C4-2B (cell line): ENCODE measurements around the gene DNAH7.

Experiments
- H3K27ac ChIP-seq: fragments of 450-650 bp; 2 replicates; pipeline ENCODE4 v1.5.1; 2017
- ZFX ChIP-seq: fragments of 450-650 bp; IDR thresholded peaks from 2 replicates; pipeline ENCODE4 v1.6.1; 2017
- TF ChIP-seq, protein P1 (sequence below): fragments of 450-650 bp; conservative IDR thresholded peaks from 2 replicates; pipeline ENCODE4 v1.5.1; 2017; ENCODE audit warnings: mild to moderate bottlenecking

DNAH7 gene

DNA sequence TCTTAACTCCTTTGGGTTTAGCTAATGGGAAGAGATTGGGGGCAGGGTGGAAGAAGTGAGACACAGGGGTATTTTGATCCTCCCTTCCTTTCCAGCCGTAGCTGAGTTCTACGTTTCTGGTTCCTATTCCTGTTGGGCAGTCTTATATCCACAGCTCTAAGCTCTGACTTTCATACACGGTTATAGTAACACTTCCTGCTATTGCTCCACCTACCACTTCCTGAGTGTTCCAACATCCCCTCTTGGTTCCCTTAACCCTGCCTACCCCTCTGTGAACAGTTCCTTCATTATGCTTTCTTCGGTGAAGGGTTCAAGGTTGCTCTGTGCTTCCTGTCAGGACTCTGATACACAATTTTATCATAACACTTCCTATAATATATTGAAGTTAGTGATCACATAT lies 205.1 kb downstream of the DNAH7 start:
- no peak overlapping the region for H3K27ac ChIP-seq
- no peak for TF ChIP-seq ZFX
- TF ChIP-seq, protein P1, sequence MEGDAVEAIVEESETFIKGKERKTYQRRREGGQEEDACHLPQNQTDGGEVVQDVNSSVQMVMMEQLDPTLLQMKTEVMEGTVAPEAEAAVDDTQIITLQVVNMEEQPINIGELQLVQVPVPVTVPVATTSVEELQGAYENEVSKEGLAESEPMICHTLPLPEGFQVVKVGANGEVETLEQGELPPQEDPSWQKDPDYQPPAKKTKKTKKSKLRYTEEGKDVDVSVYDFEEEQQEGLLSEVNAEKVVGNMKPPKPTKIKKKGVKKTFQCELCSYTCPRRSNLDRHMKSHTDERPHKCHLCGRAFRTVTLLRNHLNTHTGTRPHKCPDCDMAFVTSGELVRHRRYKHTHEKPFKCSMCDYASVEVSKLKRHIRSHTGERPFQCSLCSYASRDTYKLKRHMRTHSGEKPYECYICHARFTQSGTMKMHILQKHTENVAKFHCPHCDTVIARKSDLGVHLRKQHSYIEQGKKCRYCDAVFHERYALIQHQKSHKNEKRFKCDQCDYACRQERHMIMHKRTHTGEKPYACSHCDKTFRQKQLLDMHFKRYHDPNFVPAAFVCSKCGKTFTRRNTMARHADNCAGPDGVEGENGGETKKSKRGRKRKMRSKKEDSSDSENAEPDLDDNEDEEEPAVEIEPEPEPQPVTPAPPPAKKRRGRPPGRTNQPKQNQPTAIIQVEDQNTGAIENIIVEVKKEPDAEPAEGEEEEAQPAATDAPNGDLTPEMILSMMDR: no peak

DNA sequence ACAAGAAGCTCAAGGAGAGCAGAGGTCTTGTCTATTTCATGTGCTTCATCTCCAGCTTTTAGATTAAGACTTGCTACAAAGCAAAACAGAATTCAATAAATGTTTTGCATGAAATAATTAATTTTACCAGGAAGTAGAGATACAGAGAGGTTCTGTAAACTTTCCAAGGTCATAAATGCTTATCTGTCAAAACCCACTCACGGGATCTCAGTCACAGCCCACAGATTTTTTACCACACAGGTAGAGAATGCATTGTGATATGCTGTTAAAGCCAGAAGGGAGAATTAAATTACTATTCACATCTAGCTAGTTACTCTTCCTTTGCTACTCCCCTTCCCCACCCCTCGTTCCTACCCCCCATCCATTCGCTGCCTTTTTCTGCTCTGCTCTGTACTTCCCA lies 205.5 kb downstream of the DNAH7 start:
- TF ChIP-seq ZFX: no peak
- TF ChIP-seq, protein P1: no peak
- no peak overlapping the region for H3K27ac ChIP-seq

DNA sequence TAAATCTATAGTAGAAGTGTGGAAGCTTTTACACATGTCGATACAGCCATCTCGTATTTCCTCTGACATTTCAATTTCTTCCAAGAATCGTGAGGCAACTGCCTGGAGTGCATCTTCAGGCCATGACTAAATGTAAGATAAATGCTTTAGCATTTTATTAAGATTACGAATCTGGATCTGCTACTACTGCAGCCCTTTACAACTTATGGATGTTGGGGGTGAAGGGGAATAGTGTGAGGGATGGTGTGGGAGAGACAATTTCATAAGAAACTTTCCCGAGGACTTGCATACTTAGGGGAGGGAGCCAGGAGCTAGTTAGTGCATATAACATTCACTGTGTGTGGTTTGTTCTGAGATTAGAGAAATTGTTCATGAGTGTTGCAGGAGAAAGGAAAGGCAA lies 206.8 kb downstream of the DNAH7 start:
- no peak overlapping the region for H3K27ac ChIP-seq
- TF ChIP-seq, protein P1: no peak
- no peak for TF ChIP-seq ZFX

DNA sequence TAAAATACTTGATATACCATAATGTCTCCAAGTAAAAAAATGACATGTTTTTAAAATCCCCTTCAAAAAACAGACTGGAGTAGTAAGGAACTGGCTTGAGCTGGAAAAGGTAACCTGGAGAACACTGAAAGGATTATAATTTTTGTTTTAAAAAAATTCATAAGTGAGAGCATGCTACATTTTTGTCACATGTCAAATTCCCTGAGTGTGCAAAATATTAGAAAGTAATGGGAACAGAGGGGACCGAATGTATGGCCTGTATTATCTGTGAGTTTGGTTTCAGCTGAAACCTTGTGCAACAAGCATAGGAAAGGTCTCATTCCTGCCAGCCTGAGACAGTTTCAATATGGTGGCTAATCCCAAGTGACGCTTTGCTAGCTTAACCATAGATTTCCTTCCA lies 209.1 kb downstream of the DNAH7 start:
- TF ChIP-seq ZFX: no peak
- TF ChIP-seq, protein P1: no peak

DNA sequence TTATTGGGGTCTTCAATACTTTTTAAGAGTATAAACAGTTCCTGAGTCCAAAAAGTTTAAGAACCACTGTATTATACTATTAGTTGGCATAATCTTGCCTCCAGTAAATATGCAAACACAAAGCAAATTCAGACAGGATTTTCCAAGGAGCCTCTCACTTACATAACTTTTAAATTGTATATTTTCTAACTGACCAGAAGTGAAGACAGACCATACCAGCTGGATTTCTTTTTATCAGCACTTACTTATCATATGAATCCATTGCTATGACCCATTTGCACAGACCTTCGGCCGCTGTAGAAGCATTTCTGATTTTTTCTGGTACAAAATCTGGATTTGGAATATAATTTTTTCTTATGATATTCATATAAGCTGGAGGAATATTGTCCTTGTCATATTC lies 211.5 kb downstream of the DNAH7 start:
- TF ChIP-seq, protein P1: no peak
- TF ChIP-seq ZFX: no peak
- no peak overlapping the region for H3K27ac ChIP-seq

More for the DNA sequence above, 209.1 kb downstream of the DNAH7 start:
- H3K27ac ChIP-seq: no peak overlapping the region

GRCh38 chr2:195850764-195851163 lies 217.9 kb downstream of the DNAH7 start:
- TF ChIP-seq, protein P1: no peak
- H3K27ac ChIP-seq: no peak overlapping the region

DNA sequence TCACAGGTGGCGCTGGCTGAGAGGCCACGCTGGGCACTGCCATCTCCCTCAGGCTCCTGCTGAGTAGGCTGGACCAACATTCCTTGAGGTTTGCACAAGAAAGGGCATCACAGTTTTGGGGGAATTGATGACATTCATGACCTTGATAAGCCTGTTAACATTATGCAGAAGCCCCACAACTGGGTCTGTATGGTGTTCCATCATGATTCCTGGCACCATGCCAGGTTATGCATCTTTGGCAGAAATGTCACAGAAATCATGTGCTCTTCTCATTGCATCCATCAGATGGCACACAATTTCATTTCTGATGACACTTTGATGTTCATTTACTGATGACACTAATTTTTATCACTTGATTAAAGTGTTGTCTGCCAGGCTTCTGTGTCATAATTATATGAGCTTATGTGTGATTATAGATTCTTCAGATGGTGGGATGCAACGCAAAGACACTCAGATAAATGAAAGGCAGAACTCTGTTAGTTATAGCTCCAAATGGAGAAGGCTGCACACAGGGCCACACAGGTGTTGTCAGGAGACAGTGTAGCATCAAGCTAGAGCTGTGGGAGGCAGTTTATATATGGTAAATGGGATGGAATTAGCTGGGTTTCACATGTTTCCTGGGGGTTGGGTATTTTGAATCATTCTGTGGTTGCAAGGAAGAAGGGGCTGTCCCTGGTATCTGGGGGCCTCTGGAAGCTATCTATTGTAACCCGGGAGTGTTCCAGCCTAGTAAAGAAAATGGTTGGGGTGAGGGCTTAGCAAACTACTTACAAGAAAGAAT lies 220.3 kb downstream of the DNAH7 start:
- H3K27ac ChIP-seq: no peak overlapping the region
- TF ChIP-seq, protein P1: no peak
- no peak for TF ChIP-seq ZFX
